ENCODE data around the gene UPK2. TPM values are rescaled to one million over a fixed set of nuclear protein-coding genes. Genes with fewer than 3 reads are reported as not detected.
"Not testable (repeated sequence)": the region's sequence is repeated elsewhere in the genome, so short reads cannot be mapped to it uniquely, and the experiment has no call there.

The UPK2 gene
- total RNA-seq, 2 experiments from 2014 or later, result 0.28 to 0.34 TPM

GRCh38 chr11:118980191-118980881 lies 24.2 kb downstream of the UPK2 start:
- POLR2A ChIA-PET, result no interaction called here
- no TSS peak for BruUV-seq (replicated peaks)
- CTCF ChIA-PET (ENCODE audit: unreplicated experiment), result interaction anchor here (0.5 kb wide), 1 partner anchor 928 kb away, joined by 3 read pairs; no protein-coding TSS in a partner anchor
- H3K36me3 ChIP-seq (ENCODE audit: insufficient read depth, low read length), result no peaks in the 10 kb centered on the region
- H3K4me2 ChIP-seq (ENCODE audit: low read length), result no peak overlapping the region
- intact Hi-C loops (cut with micrococcal nuclease; ENCODE audit: unreplicated experiment), result no loop called here
- no peaks in the 10 kb centered on the region for H3K4me1 ChIP-seq (ENCODE audit: insufficient read depth, low read length, poor library complexity, severe bottlenecking)
- no peak overlapping the region for H3K27ac ChIP-seq (ENCODE audit: low read depth, low read length, poor library complexity, severe bottlenecking)
- no peaks in the 10 kb centered on the region for H4K20me1 ChIP-seq (ENCODE audit: insufficient read depth, low read length)
- no peak overlapping the region for H3K4me3 ChIP-seq (ENCODE audit: low read depth, low read length, poor library complexity, severe bottlenecking)
- no peaks in the 10 kb centered on the region for H3K9me2 ChIP-seq (ENCODE audit: insufficient read depth, low read length)
- no peak for TF ChIP-seq EZH2phosphoT487 (IDR thresholded peaks at IDR 0.05; ENCODE audit: borderline replicate concordance, low read depth, low read length)
- TF ChIP-seq, protein P1, sequence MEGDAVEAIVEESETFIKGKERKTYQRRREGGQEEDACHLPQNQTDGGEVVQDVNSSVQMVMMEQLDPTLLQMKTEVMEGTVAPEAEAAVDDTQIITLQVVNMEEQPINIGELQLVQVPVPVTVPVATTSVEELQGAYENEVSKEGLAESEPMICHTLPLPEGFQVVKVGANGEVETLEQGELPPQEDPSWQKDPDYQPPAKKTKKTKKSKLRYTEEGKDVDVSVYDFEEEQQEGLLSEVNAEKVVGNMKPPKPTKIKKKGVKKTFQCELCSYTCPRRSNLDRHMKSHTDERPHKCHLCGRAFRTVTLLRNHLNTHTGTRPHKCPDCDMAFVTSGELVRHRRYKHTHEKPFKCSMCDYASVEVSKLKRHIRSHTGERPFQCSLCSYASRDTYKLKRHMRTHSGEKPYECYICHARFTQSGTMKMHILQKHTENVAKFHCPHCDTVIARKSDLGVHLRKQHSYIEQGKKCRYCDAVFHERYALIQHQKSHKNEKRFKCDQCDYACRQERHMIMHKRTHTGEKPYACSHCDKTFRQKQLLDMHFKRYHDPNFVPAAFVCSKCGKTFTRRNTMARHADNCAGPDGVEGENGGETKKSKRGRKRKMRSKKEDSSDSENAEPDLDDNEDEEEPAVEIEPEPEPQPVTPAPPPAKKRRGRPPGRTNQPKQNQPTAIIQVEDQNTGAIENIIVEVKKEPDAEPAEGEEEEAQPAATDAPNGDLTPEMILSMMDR (conservative IDR thresholded peaks at IDR 0.05; ENCODE audit: low read length), result no peak
- no peak for DNase-seq (ENCODE audit: low spot score)
- H3K79me2 ChIP-seq (ENCODE audit: insufficient read depth, low read depth, low read length), result no peaks in the 10 kb centered on the region
- no peaks in the 10 kb centered on the region for H3K9me3 ChIP-seq (ENCODE audit: low read length)
- H2AFZ ChIP-seq (ENCODE audit: low read length), result no peak overlapping the region

GRCh38 chr11:118984337-118984736 lies 28.2 kb downstream of the UPK2 start:
- H3K36me3 ChIP-seq (ENCODE audit: insufficient read depth, low read length); H3K4me2 ChIP-seq (ENCODE audit: low read length); H3K27ac ChIP-seq (ENCODE audit: low read depth, low read length, poor library complexity, severe bottlenecking); H3K4me3 ChIP-seq (ENCODE audit: low read depth, low read length, poor library complexity, severe bottlenecking); H3K9me2 ChIP-seq (ENCODE audit: insufficient read depth, low read length); intact Hi-C loops (cut with micrococcal nuclease; ENCODE audit: unreplicated experiment); DNase-seq (ENCODE audit: low spot score); CTCF ChIA-PET (ENCODE audit: unreplicated experiment); H2AFZ ChIP-seq (ENCODE audit: low read length); H3K4me1 ChIP-seq (ENCODE audit: insufficient read depth, low read length, poor library complexity, severe bottlenecking); H3K79me2 ChIP-seq (ENCODE audit: insufficient read depth, low read depth, low read length); BruUV-seq (replicated peaks); H3K9me3 ChIP-seq (ENCODE audit: low read length); H4K20me1 ChIP-seq (ENCODE audit: insufficient read depth, low read length): not testable (repeated sequence)
- POLR2A ChIA-PET, result interaction anchor here (1.1 kb wide), 1 partner anchor 11 kb away, joined by 4 read pairs; no protein-coding TSS in a partner anchor

DNA sequence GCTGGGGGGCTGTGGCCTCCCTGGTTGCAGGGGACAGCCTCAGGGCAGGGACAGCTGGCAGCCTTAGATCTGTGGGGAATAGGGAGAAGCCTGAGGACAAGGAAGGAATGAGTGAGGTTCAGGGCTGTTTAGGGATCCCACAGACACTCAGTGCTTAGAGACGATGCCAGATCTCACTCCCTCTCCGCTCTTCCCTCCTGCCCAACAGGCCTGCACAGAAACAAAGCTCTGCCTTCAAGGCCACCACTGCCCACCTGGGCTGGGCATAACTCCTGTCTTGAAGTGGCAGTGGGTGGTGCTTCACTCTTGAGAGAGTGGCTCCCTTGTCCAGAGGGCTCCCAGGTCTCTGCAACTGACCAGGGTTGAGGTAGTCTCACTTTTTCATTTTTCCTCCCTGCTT lies 28.7 kb downstream of the UPK2 start:
- Histone ChIP-seq H3K4me3 (ENCODE audit: low read depth, low read length, poor library complexity, severe bottlenecking) (no peak overlapping the region), H3K36me3 (ENCODE audit: insufficient read depth, low read length) (no peaks in the 10 kb centered on the region), H3K9me3 (ENCODE audit: low read length) (no peaks in the 10 kb centered on the region), H4K20me1 (ENCODE audit: insufficient read depth, low read length) (no peaks in the 10 kb centered on the region), H3K4me1 (ENCODE audit: insufficient read depth, low read length, poor library complexity, severe bottlenecking) (no peaks in the 10 kb centered on the region), H3K79me2 (ENCODE audit: insufficient read depth, low read depth, low read length) (no peaks in the 10 kb centered on the region), H3K9me2 (ENCODE audit: insufficient read depth, low read length) (no peaks in the 10 kb centered on the region), H3K27ac (ENCODE audit: low read depth, low read length, poor library complexity, severe bottlenecking) (no peak overlapping the region), H3K4me2 (ENCODE audit: low read length) (no peak overlapping the region), H2AFZ (ENCODE audit: low read length) (no peak overlapping the region)
- CTCF ChIA-PET (ENCODE audit: unreplicated experiment), result interaction anchor here (0.5 kb wide), 1 partner anchor 12 kb away, joined by 3 read pairs; no protein-coding TSS in a partner anchor
- POLR2A ChIA-PET, result interaction anchor here (1.1 kb wide), 1 partner anchor 11 kb away, joined by 4 read pairs; no protein-coding TSS in a partner anchor
- intact Hi-C loops (cut with micrococcal nuclease; ENCODE audit: unreplicated experiment), result no loop called here
- TF ChIP-seq EZH2phosphoT487 (IDR thresholded peaks at IDR 0.05; ENCODE audit: borderline replicate concordance, low read depth, low read length), result no peak
- TF ChIP-seq, protein P1 (conservative IDR thresholded peaks at IDR 0.05; ENCODE audit: low read length), result no peak
- no TSS peak for BruUV-seq (replicated peaks)
- DNase-seq (ENCODE audit: low spot score), result no peak

Measured in OCI-LY7 (cell line).